ENCODE data around the gene GINS1.
"Not testable (repeated sequence)": the region's sequence is repeated elsewhere in the genome, so short reads cannot be mapped to it uniquely, and the experiment has no call there.

The GINS1 gene

GRCh38 chr20:25398376-25399036, 9.0 kb upstream of the GINS1 start:
- Histone ChIP-seq H3K36me3 (ENCODE audit: insufficient read depth, low read length) (no peaks in the 10 kb centered on the region), H4K20me1 (ENCODE audit: insufficient read depth, low read length) (no peaks in the 10 kb centered on the region), H2AFZ (ENCODE audit: low read depth, low read length) (no peak overlapping the region), H3K4me1 (ENCODE audit: insufficient read depth, low read length) (0 out of 2 replicates have a peak, but pooled peaks cover 5% of the 10 kb centered on the region), H3K4me2 (ENCODE audit: insufficient read depth, low read length) (no peak overlapping the region), H3K4me3 (ENCODE audit: low read depth in 1 of 2, low read length in 2 of 2) (no peak overlapping the region), H3K9ac (ENCODE audit: low read depth, low read length) (no peak overlapping the region), H3K9me3 (ENCODE audit: insufficient read depth, low read length, severe bottlenecking) (peaks cover 20% of the 10 kb centered on the region), H3K79me2 (ENCODE audit: insufficient read depth, low read length) (no peaks in the 10 kb centered on the region), H3K27me3 (ENCODE audit: insufficient read depth, low read length, poor library complexity) (no peaks in the 10 kb centered on the region), H3K27ac (ENCODE audit: low read length) (no peak overlapping the region)
- no peak for ATAC-seq (ENCODE audit: insufficient read depth, low read depth)
- no peak for DNase-seq
- TF ChIP-seq EZH2 (IDR thresholded peaks at IDR 0.05; ENCODE audit: borderline replicate concordance, low read depth, low read length, severe bottlenecking) (no peak), CTCF (IDR thresholded peaks at IDR 0.05; ENCODE audit: borderline replicate concordance, extremely low read depth, low read length, poor library complexity, severe bottlenecking) (no peak)

GRCh38 chr20:25399037-25399430, 8.4 kb upstream of the GINS1 start:
- Histone ChIP-seq H3K4me1 (ENCODE audit: insufficient read depth, low read length) (0 out of 2 replicates have a peak, but pooled peaks cover 3% of the 10 kb centered on the region), H3K36me3 (ENCODE audit: insufficient read depth, low read length) (no peaks in the 10 kb centered on the region), H3K9ac (ENCODE audit: low read depth, low read length) (no peak overlapping the region), H3K27ac (ENCODE audit: low read length) (no peak overlapping the region), H3K4me2 (ENCODE audit: insufficient read depth, low read length) (no peak overlapping the region), H4K20me1 (ENCODE audit: insufficient read depth, low read length) (no peaks in the 10 kb centered on the region), H3K79me2 (ENCODE audit: insufficient read depth, low read length) (no peaks in the 10 kb centered on the region), H3K27me3 (ENCODE audit: insufficient read depth, low read length, poor library complexity) (no peaks in the 10 kb centered on the region), H2AFZ (ENCODE audit: low read depth, low read length) (no peak overlapping the region), H3K9me3 (ENCODE audit: insufficient read depth, low read length, severe bottlenecking) (peaks cover 25% of the 10 kb centered on the region), H3K4me3 (ENCODE audit: low read depth in 1 of 2, low read length in 2 of 2) (no peak overlapping the region)
- ATAC-seq (ENCODE audit: insufficient read depth, low read depth), result peak; percentile 83
- DNase-seq, result peak; percentile 44
- TF ChIP-seq EZH2 (IDR thresholded peaks at IDR 0.05; ENCODE audit: borderline replicate concordance, low read depth, low read length, severe bottlenecking) (no peak), CTCF (IDR thresholded peaks at IDR 0.05; ENCODE audit: borderline replicate concordance, extremely low read depth, low read length, poor library complexity, severe bottlenecking) (peak; percentile 72)

GRCh38 chr20:25400291-25400732, 7.2 kb upstream of the GINS1 start:
- H3K4me1 ChIP-seq (ENCODE audit: insufficient read depth, low read length); H2AFZ ChIP-seq (ENCODE audit: low read depth, low read length); H3K4me2 ChIP-seq (ENCODE audit: insufficient read depth, low read length); H3K36me3 ChIP-seq (ENCODE audit: insufficient read depth, low read length); DNase-seq; ATAC-seq (ENCODE audit: insufficient read depth, low read depth); H3K27ac ChIP-seq (ENCODE audit: low read length); H3K9ac ChIP-seq (ENCODE audit: low read depth, low read length); H3K4me3 ChIP-seq (ENCODE audit: low read depth in 1 of 2, low read length in 2 of 2); H4K20me1 ChIP-seq (ENCODE audit: insufficient read depth, low read length); H3K79me2 ChIP-seq (ENCODE audit: insufficient read depth, low read length); H3K27me3 ChIP-seq (ENCODE audit: insufficient read depth, low read length, poor library complexity): not testable (repeated sequence)
- H3K9me3 ChIP-seq (ENCODE audit: insufficient read depth, low read length, severe bottlenecking), result peaks cover 30% of the 10 kb centered on the region

GRCh38 chr20:25402583-25402982, 4.9 kb upstream of the GINS1 start:
- no peak for ATAC-seq (ENCODE audit: insufficient read depth, low read depth)
- no peak overlapping the region for H3K4me3 ChIP-seq (ENCODE audit: low read depth in 1 of 2, low read length in 2 of 2)

More at GRCh38 chr20:25402583-25402982, 4.9 kb upstream of the GINS1 start:
- peaks cover 7% of the 10 kb centered on the region for H3K4me1 ChIP-seq (ENCODE audit: insufficient read depth, low read length)
- no peak for TF ChIP-seq EZH2 (IDR thresholded peaks at IDR 0.05; ENCODE audit: borderline replicate concordance, low read depth, low read length, severe bottlenecking)
- TF ChIP-seq CTCF (IDR thresholded peaks at IDR 0.05; ENCODE audit: borderline replicate concordance, extremely low read depth, low read length, poor library complexity, severe bottlenecking), result no peak
- no peak overlapping the region for H3K9ac ChIP-seq (ENCODE audit: low read depth, low read length)
- H3K4me2 ChIP-seq (ENCODE audit: insufficient read depth, low read length), result no peak overlapping the region
- H3K9me3 ChIP-seq (ENCODE audit: insufficient read depth, low read length, severe bottlenecking), result peaks cover 30% of the 10 kb centered on the region
- H3K79me2 ChIP-seq (ENCODE audit: insufficient read depth, low read length), result peaks cover 1% of the 10 kb centered on the region
- no peak overlapping the region for H3K27ac ChIP-seq (ENCODE audit: low read length)
- H3K36me3 ChIP-seq (ENCODE audit: insufficient read depth, low read length), result no peaks in the 10 kb centered on the region; the same call in 1 of the 2 replicates
- no peaks in the 10 kb centered on the region for H3K27me3 ChIP-seq (ENCODE audit: insufficient read depth, low read length, poor library complexity)
- no peaks in the 10 kb centered on the region for H4K20me1 ChIP-seq (ENCODE audit: insufficient read depth, low read length)
- peak; percentile 56 for DNase-seq
- no peak overlapping the region for H2AFZ ChIP-seq (ENCODE audit: low read depth, low read length)

All from DND-41 (cell line).